Neural cell (in vitro differentiated cells): ENCODE measurements around the gene RBMS3. TPM values are rescaled to one million over a fixed set of nuclear protein-coding genes. Genes with fewer than 3 reads are reported as not detected.
"Not testable (repeated sequence)": the region's sequence is repeated elsewhere in the genome, so short reads cannot be mapped to it uniquely, and the experiment has no call there.

ENCODE experiments used
- H2AFZ ChIP-seq: fragments of 200-600, 300-800 bp; sonication (generic), shearing (Covaris generic); 2 replicates; pipeline ENCODE4 v1.6.0; 2014; ENCODE audit warnings: low read depth, mild to moderate bottlenecking, antibody characterized with exemption, low read length, moderate library complexity
- H3F3A ChIP-seq: fragments of 200-600 bp; shearing (Covaris generic); 2 replicates; pipeline ENCODE4 v1.6.1; 2016; ENCODE audit warnings: mild to moderate bottlenecking, moderate library complexity, mixed read lengths, antibody characterized with exemption, low read length; ENCODE audit not compliant: insufficient read depth, poor library complexity, severe bottlenecking
- H3K27ac ChIP-seq: fragments of 200-600, 300-800 bp; sonication (generic), shearing (Covaris generic); 2 replicates; pipeline ENCODE4 v1.5.1; 2014; ENCODE audit warnings: mild to moderate bottlenecking, low read length, moderate library complexity
- H3K27me3 ChIP-seq: fragments of 300-800, 200-600 bp; sonication (generic), shearing (Covaris generic); 2 replicates; pipeline ENCODE4 v1.6.0; 2014; ENCODE audit warnings: mild to moderate bottlenecking, low read depth, low read length, moderate library complexity; ENCODE audit not compliant: insufficient read depth
- H3K36me3 ChIP-seq: fragments of 300-800, 200-600 bp; sonication (generic), shearing (Covaris generic); 2 replicates; pipeline ENCODE4 v1.5.1; 2014; ENCODE audit warnings: mild to moderate bottlenecking, antibody characterized with exemption, low read length, moderate library complexity; ENCODE audit not compliant: insufficient read depth
- H3K4me2 ChIP-seq: fragments of 300-800, 200-600 bp; sonication (generic), shearing (Covaris generic); 2 replicates; pipeline ENCODE4 v1.6.0; 2014; ENCODE audit warnings: mild to moderate bottlenecking, low read length
- H3K4me3 ChIP-seq: fragments of 300-800, 200-600 bp; sonication (generic), shearing (Covaris generic); 2 replicates; pipeline ENCODE4 v1.5.1; 2014; ENCODE audit warnings: mild to moderate bottlenecking, low read length, moderate library complexity
- H3K79me2 ChIP-seq: fragments of 200-600 bp; shearing (Covaris generic); replicated peaks from 2 replicates; pipeline ENCODE4 v1.6.0; 2014; ENCODE audit warnings: mild to moderate bottlenecking, low read length, moderate library complexity; ENCODE audit not compliant: insufficient read depth
- H3K9ac ChIP-seq: fragments of 300-800, 200-600 bp; sonication (generic), shearing (Covaris generic); 2 replicates; pipeline ENCODE4 v1.6.1; 2016; ENCODE audit warnings: mild to moderate bottlenecking, low read length, mixed read lengths
- H3K9me2 ChIP-seq: fragments of 200-600 bp; shearing (Covaris generic); 2 replicates; pipeline ENCODE4 v1.6.1; 2016; ENCODE audit warnings: mild to moderate bottlenecking, low read length, mixed read lengths; ENCODE audit not compliant: insufficient read depth
- H3K9me3 ChIP-seq: fragments of 200-600, 300-800 bp; sonication (generic), shearing (Covaris generic); 2 replicates; pipeline ENCODE4 v1.6.1; 2016; ENCODE audit warnings: mild to moderate bottlenecking, mixed run types, low read length, moderate library complexity, mixed read lengths
- H4K20me1 ChIP-seq: fragments of 200-600 bp; shearing (Covaris generic); 2 replicates; pipeline ENCODE4 v1.6.1; 2016; ENCODE audit warnings: mild to moderate bottlenecking, mixed run types; ENCODE audit not compliant: insufficient read depth
- CTCF ChIP-seq: fragments of 450-650 bp; IDR thresholded peaks from 2 replicates; pipeline ENCODE4 v1.5.1; 2014; ENCODE audit warnings: antibody characterized with exemption, mild to moderate bottlenecking, moderate library complexity; ENCODE audit not compliant: poor library complexity, severe bottlenecking
- EP300 ChIP-seq: fragments of 450-650 bp; conservative IDR thresholded peaks from 2 replicates; pipeline ENCODE4 v1.6.1; 2014; ENCODE audit warnings: antibody characterized with exemption, mild to moderate bottlenecking, moderate library complexity; ENCODE audit not compliant: poor library complexity, severe bottlenecking
- EZH2 ChIP-seq: fragments of 200-600, 300-800 bp; shearing (Covaris generic), sonication (generic); IDR thresholded peaks from 2 replicates; pipeline ENCODE4 v1.6.1; 2014; ENCODE audit warnings: antibody characterized with exemption, low read length, borderline replicate concordance, mild to moderate bottlenecking; ENCODE audit not compliant: insufficient read depth, poor library complexity, severe bottlenecking
- MXI1 ChIP-seq: fragments of 450-650 bp; conservative IDR thresholded peaks from 2 replicates; pipeline ENCODE4 v1.6.1; 2014; ENCODE audit warnings: antibody characterized with exemption, mild to moderate bottlenecking; ENCODE audit not compliant: poor library complexity, severe bottlenecking
- POLR2AphosphoS5 ChIP-seq: IDR thresholded peaks from 2 replicates; pipeline ENCODE4 v1.6.1; 2012
- RAD21 ChIP-seq: fragments of 450-650 bp; conservative IDR thresholded peaks from 2 replicates; pipeline ENCODE4 v1.6.1; 2014; ENCODE audit warnings: antibody characterized with exemption, mild to moderate bottlenecking, moderate library complexity
- REST ChIP-seq: IDR thresholded peaks from 2 replicates; pipeline ENCODE4 v1.6.1; 2012; ENCODE audit warnings: borderline replicate concordance
- SMC3 ChIP-seq: fragments of 450-650 bp; conservative IDR thresholded peaks from 2 replicates; pipeline ENCODE4 v1.6.1; 2014; ENCODE audit warnings: antibody characterized with exemption, mild to moderate bottlenecking, moderate library complexity; ENCODE audit not compliant: poor library complexity
- TAF1 ChIP-seq: IDR thresholded peaks from 2 replicates; pipeline ENCODE4 v1.6.1; 2012; ENCODE audit warnings: low read depth
- polyA plus RNA-seq: library from polyadenylated mRNA; depleted of rRNA; stranded (reverse); fragments of >200 nt; gene quantifications from 2 replicates; pipeline ENCODE4 v1.2.3, GENCODE V29; 2014

RBMS3 gene
- polyA plus RNA-seq, 1 donor from 2014 or later, result 0.53 TPM

GRCh38 chr3:29804044-29804443, 523.2 kb downstream of the RBMS3 start:
- Histone ChIP-seq H3K4me3 (no peak overlapping the region), H3K4me2 (no peak overlapping the region), H3K79me2 (no peaks in the 10 kb centered on the region), H3K9me2 (no peaks in the 10 kb centered on the region), H2AFZ (no peak overlapping the region), H3K36me3 (no peaks in the 10 kb centered on the region), H3K9me3 (no peaks in the 10 kb centered on the region), H4K20me1 (no peaks in the 10 kb centered on the region), H3K27ac (no peak overlapping the region), H3K9ac (no peak overlapping the region), H3K27me3 (no peaks in the 10 kb centered on the region), H3F3A (no peaks in the 10 kb centered on the region)
- TF ChIP-seq POLR2AphosphoS5 (no peak), CTCF (no peak), EZH2 (no peak), TAF1 (no peak), EP300 (no peak), MXI1 (no peak), SMC3 (no peak), RAD21 (no peak), REST (no peak)

- H3K79me2 ChIP-seq, result no peaks in the 10 kb centered on the region
- H3F3A ChIP-seq, result no peaks in the 10 kb centered on the region
- H4K20me1 ChIP-seq, result no peaks in the 10 kb centered on the region
- no peaks in the 10 kb centered on the region for H3K27me3 ChIP-seq
- TF ChIP-seq REST (no peak), CTCF (no peak), POLR2AphosphoS5 (no peak), EP300 (no peak), EZH2 (no peak), SMC3 (no peak), RAD21 (no peak), TAF1 (no peak), MXI1 (no peak)
- no peak overlapping the region for H2AFZ ChIP-seq
- H3K9me2 ChIP-seq, result no peaks in the 10 kb centered on the region
- H3K4me2 ChIP-seq, result no peak overlapping the region
- H3K9me3 ChIP-seq, result no peaks in the 10 kb centered on the region
- no peak overlapping the region for H3K4me3 ChIP-seq
- no peak overlapping the region for H3K9ac ChIP-seq
- no peaks in the 10 kb centered on the region for H3K36me3 ChIP-seq
- no peak overlapping the region for H3K27ac ChIP-seq
These were observed 524.9 kb downstream of the RBMS3 start for GRCh38 chr3:29805757-29806156.

- not testable (repeated sequence) for H3K36me3 ChIP-seq, H3K27me3 ChIP-seq, H3K9me2 ChIP-seq, H3K4me2 ChIP-seq, H4K20me1 ChIP-seq, H3K79me2 ChIP-seq, H3K9ac ChIP-seq, H2AFZ ChIP-seq, H3K9me3 ChIP-seq, H3K4me3 ChIP-seq, H3F3A ChIP-seq, H3K27ac ChIP-seq
These were observed 527.5 kb downstream of the RBMS3 start for GRCh38 chr3:29808324-29808723.
